Measurements from ENCODE around the gene NRARP.
A peak's percentile ranks its signal among the peaks of the same experiment; 100 is the strongest.

The NRARP gene

DNA sequence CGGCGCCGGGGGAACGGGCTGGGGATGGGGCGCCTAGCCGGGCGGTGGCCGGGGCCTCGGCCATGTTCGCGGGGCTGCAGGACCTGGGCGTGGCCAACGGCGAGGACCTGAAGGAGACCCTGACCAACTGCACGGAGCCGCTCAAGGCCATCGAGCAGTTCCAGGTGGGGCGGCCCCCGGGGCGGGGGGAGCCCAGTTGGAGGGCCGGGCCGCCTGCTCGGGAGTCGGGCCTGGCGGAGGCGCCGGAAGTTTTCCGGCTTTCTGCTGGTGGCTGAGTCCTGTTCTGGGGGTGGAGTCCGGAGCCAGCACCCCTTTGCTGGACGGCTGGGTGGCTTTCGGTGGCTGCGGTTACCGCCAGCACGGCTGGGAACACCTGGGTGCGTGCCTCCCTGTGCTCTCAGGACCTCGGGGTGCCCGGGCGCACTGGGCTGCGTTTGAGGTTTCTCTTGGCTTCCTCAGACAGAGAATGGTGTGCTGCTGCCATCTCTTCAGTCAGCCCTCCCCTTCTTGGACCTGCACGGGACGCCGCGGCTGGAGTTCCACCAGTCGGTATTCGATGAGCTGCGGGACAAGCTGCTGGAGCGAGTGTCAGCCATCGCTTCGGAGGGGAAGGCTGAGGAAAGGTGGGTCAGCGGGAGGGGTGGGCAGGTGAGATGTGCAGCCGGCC lies 46.5 kb downstream of the NRARP start:
- DNase-seq = peak; percentile 51

DNA sequence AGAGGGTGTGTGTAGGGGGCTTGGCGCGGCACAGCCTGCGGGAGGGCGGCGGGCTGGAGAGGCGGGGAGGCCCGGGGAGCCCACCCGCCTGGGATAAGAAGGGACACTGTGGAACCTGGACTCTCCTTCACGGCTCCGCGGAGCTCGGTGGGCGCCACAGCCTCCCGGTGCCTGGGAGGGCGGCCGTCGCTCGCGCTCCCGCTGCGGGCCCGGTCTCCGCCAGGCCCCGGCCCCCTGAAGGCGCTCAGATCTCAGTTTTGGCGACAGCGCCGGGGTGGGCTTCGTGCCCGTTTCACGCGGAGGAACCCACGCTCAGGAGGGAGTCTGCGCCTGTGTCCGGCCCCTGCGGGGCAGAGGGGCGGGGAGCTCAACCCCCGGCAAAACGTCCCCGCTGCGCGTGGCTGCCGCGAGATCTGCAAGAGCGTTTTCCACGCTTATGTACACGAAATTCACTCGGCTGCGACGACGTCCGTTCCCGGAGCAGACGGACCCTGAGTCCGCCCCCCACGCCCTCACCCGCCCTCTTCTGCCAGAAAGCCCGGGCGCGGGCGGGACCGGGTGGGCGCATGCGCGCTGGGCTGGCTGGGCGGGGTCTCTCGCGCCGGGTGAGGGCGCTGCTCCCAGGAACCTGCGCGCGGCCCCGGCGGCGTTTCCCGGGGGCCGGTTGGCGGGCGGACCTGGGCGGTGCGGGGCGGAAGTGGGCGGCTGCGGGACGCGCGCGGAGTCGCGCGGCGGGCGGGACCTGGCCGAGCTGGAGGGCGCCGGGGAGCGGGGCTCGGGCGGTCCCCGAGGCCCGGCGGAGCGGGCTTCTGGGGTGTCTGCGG lies 47.2 kb downstream of the NRARP start, which contains the start of gene NELFB:
Gene NELFB (plus strand): TSS at position 704 of the 824 bp plus-strand sequence.
- peak; percentile 86 for DNase-seq

DNA sequence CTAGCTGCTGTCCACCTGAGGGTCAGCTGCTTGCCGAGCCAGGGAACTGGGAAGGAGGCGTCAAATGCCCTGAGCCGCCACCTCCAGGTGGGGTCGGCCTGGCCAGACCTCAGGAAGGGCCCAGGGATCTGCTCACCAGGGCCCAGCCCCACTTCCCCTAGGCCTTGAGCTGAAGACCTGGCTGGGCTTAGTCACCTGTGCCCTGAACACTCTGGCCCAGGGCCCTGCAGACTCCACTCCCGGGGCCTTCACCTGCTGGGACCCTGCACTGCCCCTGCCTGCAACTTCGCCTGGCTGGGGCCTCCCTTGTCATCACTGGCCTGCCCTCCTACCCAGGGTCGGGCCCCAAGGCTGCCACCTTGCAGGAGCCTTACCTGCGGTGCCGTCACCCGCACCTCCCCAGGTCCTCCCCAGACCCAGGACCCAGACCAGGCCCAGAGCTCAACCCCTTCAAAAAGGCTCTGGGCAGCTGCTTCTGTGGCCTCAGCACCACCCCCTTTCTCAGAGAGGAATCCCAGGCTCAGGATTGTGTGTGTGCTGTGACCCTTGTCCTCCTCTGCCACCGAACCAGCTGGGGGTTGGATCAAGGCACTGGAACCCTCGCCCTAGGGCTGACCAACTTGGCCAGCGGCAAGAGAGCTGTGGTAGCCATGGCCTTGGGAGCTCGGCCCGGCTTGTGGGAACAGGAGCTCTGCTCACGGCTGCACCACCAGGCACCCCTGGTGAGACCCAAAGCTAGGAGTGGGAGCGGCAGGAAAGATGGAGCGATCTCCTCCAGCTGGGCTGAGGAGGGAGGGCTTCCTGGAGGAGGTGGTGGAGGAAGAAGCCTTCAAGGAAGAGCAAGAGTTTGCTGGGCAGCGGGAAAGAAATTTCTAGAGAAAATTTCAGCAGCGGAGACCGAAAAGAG lies 48.1 kb downstream of the NRARP start:
- DNase-seq = no peak

DNA sequence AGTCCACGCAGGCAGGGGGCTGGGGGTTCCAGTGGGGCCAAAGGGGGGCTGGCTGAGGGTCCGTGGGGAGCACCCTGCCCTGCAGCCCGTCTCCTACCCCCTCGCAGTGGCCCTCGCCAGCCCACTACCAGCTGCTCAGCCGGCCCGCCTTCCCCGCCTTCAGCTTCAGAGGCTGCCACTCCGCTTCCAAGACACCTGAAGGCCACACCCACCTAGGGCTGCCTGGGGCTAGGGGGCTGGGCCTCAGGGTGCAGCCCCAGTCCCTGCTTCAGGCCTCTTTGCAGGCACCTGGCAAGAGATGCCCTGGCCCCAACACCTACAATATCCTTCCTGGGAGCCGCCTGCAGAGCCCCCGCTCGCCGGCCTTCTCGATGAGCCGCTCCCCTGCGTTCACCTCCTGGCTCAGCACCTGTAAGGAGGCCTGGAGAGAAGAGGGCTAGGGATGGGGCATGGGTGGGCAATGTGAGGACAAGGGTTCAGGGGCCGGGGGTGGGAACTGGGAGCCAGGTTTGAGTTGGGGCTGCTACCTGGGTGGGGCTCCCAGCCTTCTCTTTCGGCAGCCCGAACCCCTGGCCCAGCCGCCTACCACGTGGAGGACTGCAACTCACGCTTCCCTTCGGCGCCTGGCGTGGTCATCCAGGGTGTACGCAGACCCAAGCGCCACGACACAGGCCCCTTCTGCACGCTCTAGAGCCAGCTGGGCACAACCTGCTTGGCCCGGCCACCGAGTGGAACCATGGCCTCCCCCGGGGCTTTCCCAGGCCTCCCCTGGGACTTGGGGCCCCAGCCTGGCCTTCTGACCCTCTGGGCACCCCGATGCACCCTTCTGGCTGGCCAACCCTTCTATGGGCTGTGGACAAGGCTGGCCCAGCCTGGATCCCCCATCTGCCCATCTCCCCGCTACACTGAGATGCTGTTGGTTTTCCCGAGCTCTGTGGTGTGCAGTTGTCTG lies 49.2 kb downstream of the NRARP start:
- DNase-seq = no peak

DNA sequence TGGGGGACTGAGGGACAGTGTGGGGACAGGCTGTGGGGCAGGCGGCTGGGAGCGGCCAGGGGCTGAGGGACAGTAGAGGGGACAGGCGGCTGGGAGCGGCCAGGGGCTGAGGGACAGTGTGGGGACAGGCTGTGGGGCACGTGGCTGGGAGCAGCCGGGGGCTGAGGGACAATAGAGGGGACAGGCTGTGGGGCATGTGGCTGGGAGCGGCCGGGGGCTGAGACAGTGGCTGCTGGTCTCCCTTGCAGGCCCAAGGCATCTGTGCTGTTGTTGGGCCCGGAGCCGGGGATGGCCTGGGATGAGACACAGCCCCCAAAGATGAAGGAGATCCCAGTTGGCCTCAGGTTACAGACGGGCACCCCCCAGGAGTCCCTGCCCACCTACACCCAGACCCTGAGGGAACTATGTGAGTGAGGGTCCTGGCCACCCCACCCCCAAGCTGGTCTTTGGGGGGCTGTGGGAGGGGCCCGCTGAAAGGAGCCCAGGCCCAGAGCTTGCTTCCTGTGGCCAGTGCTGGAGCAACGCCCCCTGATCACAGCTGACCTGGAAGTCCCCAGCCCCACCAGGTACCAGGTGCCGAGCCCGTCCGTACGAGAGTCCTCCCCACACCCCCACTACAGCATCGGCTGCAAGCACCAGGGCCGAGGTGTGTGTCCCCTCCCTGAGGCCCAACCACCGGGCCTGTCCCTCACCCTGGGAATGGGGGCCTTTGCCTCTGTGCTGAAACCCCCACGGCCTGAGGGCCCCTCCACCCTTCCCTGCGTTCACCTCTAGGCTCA lies 50.4 kb downstream of the NRARP start:
- DNase-seq = no peak

DNA sequence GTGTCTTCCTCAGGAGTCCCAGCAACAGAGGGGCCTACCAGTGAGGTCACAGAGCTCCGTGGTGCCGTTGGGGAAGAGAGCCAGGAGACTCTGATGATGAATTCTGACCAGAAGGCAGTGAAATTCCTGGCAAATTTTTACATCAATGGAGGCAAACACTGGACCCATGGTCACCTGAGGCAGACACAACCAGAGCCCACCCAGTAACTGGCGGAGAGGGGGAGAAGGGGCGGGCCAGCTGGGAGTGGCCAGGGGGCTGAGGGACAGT lies 50.9 kb downstream of the NRARP start, which contains the start of gene STPG3:
Gene STPG3 (plus strand): TSS at position 93 of the 268 bp plus-strand sequence. CDS start 1 bp downstream, at position 94.
- DNase-seq = no peak

DNA sequence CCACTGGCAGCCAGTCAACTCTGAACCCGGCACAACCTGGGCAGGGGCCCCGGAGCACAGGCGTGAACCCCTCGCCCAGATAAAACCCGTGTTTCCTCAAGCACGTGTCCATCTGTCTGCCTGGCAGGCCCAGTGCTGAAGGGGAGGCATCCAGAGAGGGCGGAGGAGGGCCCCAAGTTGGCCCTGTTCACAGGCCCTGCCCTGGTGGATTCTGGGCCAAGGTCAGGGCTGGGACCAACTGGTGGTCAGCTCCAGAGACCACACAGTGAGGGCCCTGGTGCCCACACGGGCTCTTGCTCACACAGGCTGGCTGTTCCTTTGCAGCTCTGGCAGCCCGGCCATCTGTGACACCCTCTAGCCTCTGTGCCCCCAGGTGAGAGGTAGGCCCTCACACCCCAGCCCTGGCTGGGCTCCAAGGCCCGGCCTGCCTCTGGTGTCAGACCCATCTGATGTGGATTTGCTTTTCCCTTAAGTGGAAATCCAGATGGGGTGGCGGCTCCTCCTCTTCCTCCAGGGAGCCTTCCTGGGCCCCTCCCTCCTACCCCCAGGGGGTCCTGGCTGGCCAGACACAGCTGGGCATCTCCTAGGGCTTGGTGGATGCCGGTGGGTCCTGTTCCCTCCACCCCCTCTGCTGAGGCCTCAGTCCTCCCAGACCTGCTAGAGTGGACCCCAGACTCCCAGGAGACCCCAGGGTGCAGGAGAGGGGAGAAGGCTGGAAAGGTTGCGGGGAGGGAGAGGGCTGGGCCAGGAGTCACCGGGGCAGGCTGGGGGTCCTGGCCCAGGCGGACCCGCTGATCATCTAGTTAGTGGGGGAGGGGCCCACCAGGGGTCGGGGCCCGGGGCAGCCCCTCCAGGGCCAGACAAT lies 51.5 kb downstream of the NRARP start:
- no peak for DNase-seq

Data from EL (cell line).